Sciatic nerve (tissue), 2 donors: ENCODE results near the gene ZBTB25. TPM values are rescaled to one million over a fixed set of nuclear protein-coding genes. Genes with fewer than 3 reads are reported as not detected.

Source experiments
- ATAC-seq: fragments of 200-7000 bp; cut with Tn5 transposase; one replicate; pipeline ENCODE4 v1.9.1; 2020; ENCODE audit warnings: mild to moderate bottlenecking, moderate library complexity
- DNase-seq: peaks from one replicate; pipeline ENCODE4 v3.0.0-alpha.2; 2020; ENCODE audit warnings: low spot score
- intact Hi-C: fragments of 100-400 bp; cut with DNase I; formaldehyde crosslinking; loops from one replicate; pipeline ENCODE4 v1.14.2; 2022
- total RNA-seq: library from RNA; stranded (reverse); fragmentation: NEBNext Ultra II Directional; extraction: Animal tissue kit (Norgen Biotek cat#: 25700); gene quantifications from one replicate; pipeline ENCODE4 v1.2.1, GENCODE V29; 2021
- donor health status: DM: no; HTN: no; CAD: no.
- donor health status: DM: no; HTN: no; CAD: no.

ZBTB25 gene
- 26.2 TPM for total RNA-seq

GRCh38 chr14:64503434-64504309 is at the start of gene ZBTB25:
Gene ZBTB25 (minus strand): TSS chr14:64503838. CDS start chr14:64490533, 13,305 bp downstream.
- intact Hi-C loops = no loop called here
- peak; percentile 91 for DNase-seq
- peak; percentile 87 for ATAC-seq

GRCh38 chr14:64550621-64551333 is 47.1 kb upstream of the ZBTB25 start:
- no peak for ATAC-seq
- intact Hi-C loops = no loop called here
- no peak for DNase-seq

- DNase-seq (no peak), ATAC-seq (peak; percentile 90)
- intact Hi-C loops = no loop called here
Observed at GRCh38 chr14:64549791-64550620, 46.4 kb upstream of the ZBTB25 start, which contains the start of gene PPP1R36. Gene PPP1R36 (plus strand): TSS chr14:64549961. CDS start chr14:64549998, 37 bp downstream.

GRCh38 chr14:64549016-64549415 is 45.4 kb upstream of the ZBTB25 start:
- intact Hi-C loops = no loop called here
- ATAC-seq = no peak

GRCh38 chr14:64544607-64545312 is 41.1 kb upstream of the ZBTB25 start:
- DNase-seq (no peak), ATAC-seq (no peak)
- intact Hi-C loops = loop anchor here (5.0 kb wide), 1 partner anchor 93 kb away; no protein-coding TSS in a partner anchor

More at GRCh38 chr14:64549016-64549415, 45.4 kb upstream of the ZBTB25 start:
- no peak for DNase-seq

GRCh38 chr14:64542836-64543201 is 39.2 kb upstream of the ZBTB25 start:
- intact Hi-C loops = loop anchor here (5.0 kb wide), 1 partner anchor 94 kb away; no protein-coding TSS in a partner anchor
- no peak for ATAC-seq
- DNase-seq = no peak

GRCh38 chr14:64541972-64542835 is 38.6 kb upstream of the ZBTB25 start:
- DNase-seq (no peak), ATAC-seq (no peak)
- intact Hi-C loops = loop anchor here (5.0 kb wide), 1 partner anchor 95 kb away; no protein-coding TSS in a partner anchor

GRCh38 chr14:64541261-64541971 is 37.8 kb upstream of the ZBTB25 start:
- intact Hi-C loops = loop anchor here (5.0 kb wide), 1 partner anchor 96 kb away; no protein-coding TSS in a partner anchor
- ATAC-seq (no peak), DNase-seq (peak; percentile 67)

GRCh38 chr14:64540208-64541202 is 36.9 kb upstream of the ZBTB25 start, which contains the start of gene HSPA2:
Gene HSPA2 (plus strand): TSS chr14:64540741. CDS start chr14:64540850, 109 bp downstream.
- intact Hi-C loops = loop anchor here (5.0 kb wide), 1 partner anchor 97 kb away; no protein-coding TSS in a partner anchor
- ATAC-seq (peak; percentile 98), DNase-seq (peak; percentile 99)

- DNase-seq (no peak), ATAC-seq (no peak)
- intact Hi-C loops = no loop called here
Observed at GRCh38 chr14:64536488-64537245, 33.0 kb upstream of the ZBTB25 start.

GRCh38 chr14:64531567-64531966 is 27.9 kb upstream of the ZBTB25 start:
- intact Hi-C loops = no loop called here
- ATAC-seq = no peak

GRCh38 chr14:64525354-64525753 is 21.7 kb upstream of the ZBTB25 start:
- no peak for ATAC-seq
- intact Hi-C loops = no loop called here
- no peak for DNase-seq

More at GRCh38 chr14:64531567-64531966, 27.9 kb upstream of the ZBTB25 start:
- DNase-seq = no peak

- ATAC-seq (no peak), DNase-seq (no peak)
- intact Hi-C loops = no loop called here
Observed at GRCh38 chr14:64522591-64523355, 19.1 kb upstream of the ZBTB25 start.

- ATAC-seq (no peak), DNase-seq (no peak)
- intact Hi-C loops = no loop called here
Observed at GRCh38 chr14:64520699-64521098, 17.1 kb upstream of the ZBTB25 start.
